ENCODE data around the gene ALDH4A1. TPM values are rescaled to one million over a fixed set of nuclear protein-coding genes. Genes with fewer than 3 reads are reported as not detected.

ALDH4A1 gene, protein sequence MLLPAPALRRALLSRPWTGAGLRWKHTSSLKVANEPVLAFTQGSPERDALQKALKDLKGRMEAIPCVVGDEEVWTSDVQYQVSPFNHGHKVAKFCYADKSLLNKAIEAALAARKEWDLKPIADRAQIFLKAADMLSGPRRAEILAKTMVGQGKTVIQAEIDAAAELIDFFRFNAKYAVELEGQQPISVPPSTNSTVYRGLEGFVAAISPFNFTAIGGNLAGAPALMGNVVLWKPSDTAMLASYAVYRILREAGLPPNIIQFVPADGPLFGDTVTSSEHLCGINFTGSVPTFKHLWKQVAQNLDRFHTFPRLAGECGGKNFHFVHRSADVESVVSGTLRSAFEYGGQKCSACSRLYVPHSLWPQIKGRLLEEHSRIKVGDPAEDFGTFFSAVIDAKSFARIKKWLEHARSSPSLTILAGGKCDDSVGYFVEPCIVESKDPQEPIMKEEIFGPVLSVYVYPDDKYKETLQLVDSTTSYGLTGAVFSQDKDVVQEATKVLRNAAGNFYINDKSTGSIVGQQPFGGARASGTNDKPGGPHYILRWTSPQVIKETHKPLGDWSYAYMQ
- 40.5 and 51.4 TPM in 2 replicates for total RNA-seq (2014; rRNA removed; shearing (Covaris generic))

GRCh38 chr1:18902523-18903290 is at the start of gene ALDH4A1:
Gene ALDH4A1, minus strand, starts transcription at chr1:18902555. Its CDS starts 32 bp downstream, at chr1:18902523.
- DNase-seq (ENCODE audit: low spot score), result peak; percentile 99
- in situ Hi-C loops (cut with HindIII; ENCODE audit: low sequenced_read_pairs), result no loop called here

DNA sequence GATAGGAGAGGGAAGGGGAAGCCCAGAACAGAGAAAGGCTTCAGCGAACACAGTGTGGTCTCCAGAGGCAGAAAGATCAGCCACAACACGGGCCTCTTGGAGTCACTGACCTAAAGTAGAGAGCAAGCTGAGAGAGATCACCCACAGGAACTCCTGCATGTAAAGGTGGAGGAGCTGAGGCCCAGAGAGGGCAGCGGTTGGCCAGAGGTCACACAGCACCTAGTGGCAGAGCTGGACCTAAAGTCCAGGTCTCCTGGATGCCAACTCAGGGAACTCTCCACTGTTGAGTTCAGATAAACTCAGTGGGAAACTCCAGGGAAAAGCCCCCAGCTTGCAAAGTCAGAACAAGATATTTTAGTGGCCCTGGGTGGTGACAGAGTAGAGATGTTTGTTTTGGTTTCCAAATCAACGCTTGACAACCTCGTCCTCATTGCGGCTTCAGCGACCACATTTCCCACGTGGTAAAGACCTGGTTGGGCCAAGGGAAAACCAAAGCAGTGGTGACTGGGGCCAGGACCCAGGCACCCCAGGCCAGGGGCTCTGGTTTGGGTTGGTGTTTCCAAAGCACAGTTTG is 49.5 kb upstream of the ALDH4A1 start:
- in situ Hi-C loops (cut with HindIII; ENCODE audit: low sequenced_read_pairs), result no loop called here
- DNase-seq (ENCODE audit: low spot score), result no peak

- no peak for DNase-seq (ENCODE audit: low spot score)
- in situ Hi-C loops (cut with HindIII; ENCODE audit: low sequenced_read_pairs), result no loop called here
These were observed 49.1 kb upstream of the ALDH4A1 start for GRCh38 chr1:18951416-18951815.

- in situ Hi-C loops (cut with HindIII; ENCODE audit: low sequenced_read_pairs), result no loop called here
- DNase-seq (ENCODE audit: low spot score), result peak; percentile 41
These were observed 48.2 kb upstream of the ALDH4A1 start for GRCh38 chr1:18950401-18951026.

DNA sequence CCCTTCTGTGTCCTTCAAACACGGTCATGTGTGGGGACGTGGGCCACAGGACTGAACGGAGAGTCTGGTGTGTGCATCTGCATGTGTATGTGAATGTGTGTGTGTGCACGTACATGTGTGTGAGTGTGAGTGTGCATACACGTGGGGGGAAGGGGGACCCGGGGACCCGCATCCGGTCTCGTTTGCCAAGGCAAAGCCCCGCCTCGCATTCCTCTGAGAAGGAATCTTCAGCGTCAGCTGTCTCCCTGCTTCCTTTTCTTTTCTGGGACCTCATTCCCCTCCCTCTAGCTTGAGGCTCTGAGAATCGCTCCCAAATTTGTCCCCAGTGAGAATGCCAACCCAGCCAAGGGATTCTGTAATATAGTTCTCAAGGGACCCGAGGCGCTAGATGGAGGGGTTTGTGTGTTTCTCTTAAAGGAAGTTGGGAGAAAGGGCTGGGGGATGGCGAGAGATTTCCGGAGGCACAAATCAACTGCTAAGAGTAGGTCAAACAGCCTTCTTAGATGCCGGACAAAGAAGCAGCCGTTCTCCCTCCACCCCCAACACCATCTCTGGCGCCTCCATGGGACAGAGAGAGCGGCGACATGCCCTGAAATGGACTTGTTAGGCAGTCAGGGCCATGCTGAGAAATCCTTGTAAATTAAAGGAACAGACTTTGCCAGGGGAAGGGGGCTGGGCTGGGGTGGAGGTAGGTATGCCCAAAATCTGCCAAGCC is 47.5 kb upstream of the ALDH4A1 start:
- DNase-seq (ENCODE audit: low spot score), result peak; percentile 81
- in situ Hi-C loops (cut with HindIII; ENCODE audit: low sequenced_read_pairs), result no loop called here

DNA sequence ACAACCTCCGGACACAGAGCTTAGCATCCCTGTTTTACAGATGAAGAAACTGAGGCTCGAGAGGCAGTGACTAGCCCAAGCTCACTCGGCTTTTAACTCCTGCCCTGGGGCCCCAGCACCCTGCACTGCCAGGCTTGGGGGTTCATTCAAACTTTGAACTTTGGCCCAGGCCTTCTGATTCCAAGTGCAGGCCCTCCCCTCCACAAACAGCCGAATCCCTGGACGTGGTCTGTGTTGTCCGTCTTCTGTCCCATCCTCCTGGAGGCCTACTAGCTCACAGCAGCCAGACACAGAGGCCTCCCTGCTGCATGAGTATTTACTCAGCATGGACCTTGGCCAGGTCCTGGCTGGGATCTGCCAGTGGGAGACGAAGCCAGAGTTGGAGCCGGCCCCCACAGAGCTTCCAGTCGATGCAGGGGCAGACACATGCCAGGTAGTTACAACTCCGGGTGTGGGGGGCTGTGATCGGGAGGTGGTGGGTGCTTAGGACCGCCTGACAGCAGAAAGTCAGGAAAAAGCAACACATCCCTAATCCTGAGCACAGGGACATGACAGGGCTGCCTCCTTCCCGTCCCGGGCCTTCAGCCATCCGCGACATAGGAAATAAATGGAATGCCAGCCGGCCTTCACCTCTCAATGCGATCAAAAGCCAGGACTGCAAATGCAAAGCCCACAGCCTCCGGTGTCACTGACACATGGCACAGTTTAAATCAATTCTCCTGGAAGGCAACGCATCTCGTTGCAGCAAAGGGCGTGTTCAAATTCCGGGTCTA is 46.7 kb upstream of the ALDH4A1 start:
- in situ Hi-C loops (cut with HindIII; ENCODE audit: low sequenced_read_pairs), result no loop called here
- peak; percentile 81 for DNase-seq (ENCODE audit: low spot score)

- in situ Hi-C loops (cut with HindIII; ENCODE audit: low sequenced_read_pairs), result no loop called here
- DNase-seq (ENCODE audit: low spot score), result peak; percentile 41
These were observed 45.9 kb upstream of the ALDH4A1 start for GRCh38 chr1:18948048-18948912.

GRCh38 chr1:18947570-18947969 is 45.2 kb upstream of the ALDH4A1 start:
- in situ Hi-C loops (cut with HindIII; ENCODE audit: low sequenced_read_pairs), result no loop called here
- DNase-seq (ENCODE audit: low spot score), result peak; percentile 32

- peak; percentile 41 for DNase-seq (ENCODE audit: low spot score)
- in situ Hi-C loops (cut with HindIII; ENCODE audit: low sequenced_read_pairs), result no loop called here
These were observed 44.4 kb upstream of the ALDH4A1 start for GRCh38 chr1:18946550-18947381.

- in situ Hi-C loops (cut with HindIII; ENCODE audit: low sequenced_read_pairs), result no loop called here
- peak; percentile 43 for DNase-seq (ENCODE audit: low spot score)
These were observed 43.1 kb upstream of the ALDH4A1 start for GRCh38 chr1:18945401-18945849.

DNA sequence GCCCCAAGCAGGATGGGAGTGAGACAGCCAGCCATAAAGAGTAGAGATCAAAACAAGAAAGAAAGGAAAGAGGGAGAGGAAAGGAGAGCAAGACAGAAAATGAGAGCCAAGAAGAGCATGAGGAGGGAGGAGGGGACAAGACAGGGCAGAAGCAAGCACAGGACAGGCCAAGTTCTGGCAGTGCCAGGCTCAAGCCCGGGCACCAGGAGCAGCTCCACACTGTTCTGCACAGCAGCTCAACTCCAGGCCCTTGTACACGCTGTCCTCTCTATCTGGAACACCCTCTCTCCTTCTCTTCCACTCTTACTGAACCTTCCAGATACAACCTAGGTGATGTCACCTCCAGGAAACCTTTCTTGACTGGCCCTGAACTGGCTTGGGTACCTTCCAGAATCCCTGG is 42.5 kb upstream of the ALDH4A1 start:
- in situ Hi-C loops (cut with HindIII; ENCODE audit: low sequenced_read_pairs), result no loop called here
- peak; percentile 69 for DNase-seq (ENCODE audit: low spot score)

DNA sequence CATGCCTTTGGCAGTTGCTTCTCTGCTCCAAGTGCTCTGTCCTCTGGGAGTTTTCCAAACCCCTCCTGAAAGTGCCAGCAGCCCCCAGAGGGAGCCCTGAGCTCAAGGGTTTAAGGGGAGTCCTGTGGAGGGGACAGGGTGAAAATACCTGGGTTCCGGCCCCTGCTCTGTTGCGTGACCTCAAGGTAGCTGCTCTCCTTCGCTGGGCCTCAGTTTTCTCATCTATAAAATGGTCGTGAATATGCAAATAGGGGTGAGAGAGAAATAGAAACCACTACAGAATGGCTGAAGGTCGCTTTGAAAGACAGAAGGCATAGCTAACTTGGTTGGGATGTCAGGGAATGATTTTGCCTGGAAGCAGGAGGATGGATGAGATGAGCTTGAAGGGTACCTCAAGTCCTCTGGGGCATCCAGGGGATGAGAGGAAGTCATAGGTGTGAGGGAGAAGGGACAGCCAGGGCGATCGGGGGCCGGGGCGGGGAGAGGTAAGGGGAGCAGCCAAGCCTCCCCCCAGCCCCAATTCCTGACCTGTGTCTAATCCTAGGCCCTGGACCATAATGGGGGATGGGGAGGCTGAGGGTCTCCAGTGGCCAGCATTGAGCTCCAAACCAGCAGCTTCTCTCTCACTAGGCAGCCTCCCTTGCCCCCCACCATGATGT is 41.7 kb upstream of the ALDH4A1 start:
- no peak for DNase-seq (ENCODE audit: low spot score)
- in situ Hi-C loops (cut with HindIII; ENCODE audit: low sequenced_read_pairs), result no loop called here

DNA sequence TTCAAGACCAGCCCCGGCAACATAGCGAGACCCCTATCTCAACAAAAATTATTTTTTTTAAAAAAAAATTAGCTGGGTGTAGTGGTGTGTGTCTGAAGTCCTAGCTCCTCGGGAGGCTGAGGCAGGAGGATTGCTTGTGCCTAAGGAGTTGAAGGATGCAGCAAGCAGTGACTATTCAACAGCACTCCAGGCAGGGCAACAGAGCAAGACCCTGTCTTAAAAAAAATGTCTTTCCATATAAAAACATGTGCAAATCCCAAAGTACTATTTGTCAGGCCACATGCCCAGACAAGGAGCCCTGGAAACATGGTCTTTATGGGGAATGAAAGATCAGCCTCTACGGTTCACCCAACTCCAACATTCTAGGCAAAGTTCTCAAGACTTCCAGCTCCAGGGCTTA is 40.8 kb upstream of the ALDH4A1 start:
- in situ Hi-C loops (cut with HindIII; ENCODE audit: low sequenced_read_pairs), result no loop called here

DNA sequence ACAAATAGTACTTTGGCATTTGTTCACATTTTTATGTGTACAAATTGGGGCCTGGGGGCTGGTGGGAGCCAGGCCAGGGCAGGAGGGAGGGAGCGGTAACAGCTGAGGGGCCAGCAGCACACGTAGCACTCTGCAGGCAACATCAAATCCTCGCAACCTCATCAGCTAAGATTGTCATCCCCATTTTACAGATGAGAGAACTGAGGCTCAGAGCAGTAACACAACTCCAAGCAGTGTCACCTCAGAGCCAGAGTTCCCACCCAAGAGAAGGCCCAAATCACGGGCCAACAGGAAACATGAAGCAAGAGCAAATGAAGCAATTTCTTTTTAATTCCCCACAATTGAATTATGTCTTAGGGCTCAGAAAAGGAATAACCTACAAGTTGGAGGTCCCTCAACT is 40.0 kb upstream of the ALDH4A1 start:
- in situ Hi-C loops (cut with HindIII; ENCODE audit: low sequenced_read_pairs), result no loop called here
- no peak for DNase-seq (ENCODE audit: low spot score)

More for the DNA sequence above, 40.8 kb upstream of the ALDH4A1 start:
- DNase-seq (ENCODE audit: low spot score), result no peak

- in situ Hi-C loops (cut with HindIII; ENCODE audit: low sequenced_read_pairs), result no loop called here
- DNase-seq (ENCODE audit: low spot score), result peak; percentile 66
These were observed 39.1 kb upstream of the ALDH4A1 start for GRCh38 chr1:18941221-18942141.
